H9 (cell line): Measurements from ENCODE around the gene EFCAB5. TPM values are rescaled to one million over a fixed set of nuclear protein-coding genes. Genes with fewer than 3 reads are reported as not detected.
A peak's percentile ranks its signal among the peaks of the same experiment; 100 is the strongest.

Experiments used
- DNase-seq: peaks from one replicate; pipeline ENCODE4 v3.0.0-alpha.2; 2017
- H2AFZ ChIP-seq: one replicate; pipeline ENCODE4 v1.6.1; 2013; ENCODE audit warnings: mild to moderate bottlenecking, low read length, control low read depth, moderate library complexity
- H2AK5ac ChIP-seq: 2 replicates; pipeline ENCODE4 v1.6.1; 2013; ENCODE audit warnings: low read length, control low read depth, mixed read lengths; ENCODE audit not compliant: insufficient read length
- H2BK120ac ChIP-seq: one replicate; pipeline ENCODE4 v1.6.1; 2013; ENCODE audit warnings: low read depth, mild to moderate bottlenecking, low read length, control low read depth, inconsistent platforms; ENCODE audit not compliant: poor library complexity, severe bottlenecking
- H2BK12ac ChIP-seq: 2 replicates; pipeline ENCODE4 v1.6.1; 2013; ENCODE audit warnings: low read length, control low read depth, mixed read lengths, low read depth; ENCODE audit not compliant: insufficient read length
- H2BK15ac ChIP-seq: 2 replicates; pipeline ENCODE4 v1.6.1; 2013; ENCODE audit warnings: low read depth, low read length, control low read depth
- H2BK20ac ChIP-seq: one replicate; pipeline ENCODE4 v1.6.1; 2013; ENCODE audit warnings: low read depth, mild to moderate bottlenecking, low read length, control low read depth, inconsistent platforms; ENCODE audit not compliant: poor library complexity, severe bottlenecking
- H2BK5ac ChIP-seq: 2 replicates; pipeline ENCODE4 v1.6.1; 2013; ENCODE audit warnings: low read length, control low read depth, mixed read lengths; ENCODE audit not compliant: insufficient read length
- H3K14ac ChIP-seq: 2 replicates; pipeline ENCODE4 v1.6.1; 2013; ENCODE audit warnings: low read length, control low read depth; ENCODE audit not compliant: insufficient read depth
- H3K18ac ChIP-seq: 2 replicates; pipeline ENCODE4 v1.6.1; 2013; ENCODE audit warnings: low read depth, mild to moderate bottlenecking, mixed read lengths, low read length, control low read depth; ENCODE audit not compliant: insufficient read length
- H3K23ac ChIP-seq: 2 replicates; pipeline ENCODE4 v1.6.1; 2013; ENCODE audit warnings: low read length, control low read depth, mixed read lengths, low read depth; ENCODE audit not compliant: insufficient read length
- H3K23me2 ChIP-seq: 2 replicates; pipeline ENCODE4 v1.6.1; 2013; ENCODE audit warnings: low read depth, mild to moderate bottlenecking, mixed read lengths, low read length, control low read depth; ENCODE audit not compliant: insufficient read length, poor library complexity, severe bottlenecking
- H3K27ac ChIP-seq: 2 replicates; pipeline ENCODE4 v1.5.1; 2013; ENCODE audit warnings: low read length, control low read depth, mixed read lengths, low read depth; ENCODE audit not compliant: insufficient read length
- H3K27me3 ChIP-seq: 2 replicates; pipeline ENCODE4 v1.6.1; 2013; ENCODE audit warnings: low read length, control low read depth, inconsistent platforms; ENCODE audit not compliant: insufficient read depth
- H3K4ac ChIP-seq: 2 replicates; pipeline ENCODE4 v1.6.1; 2013; ENCODE audit warnings: low read depth, mild to moderate bottlenecking, control low read depth, inconsistent platforms, low read length, moderate library complexity
- H3K4me1 ChIP-seq: 2 replicates; pipeline ENCODE4 v1.6.1; 2013; ENCODE audit warnings: low read length, control low read depth, inconsistent platforms; ENCODE audit not compliant: insufficient read depth
- H3K4me2 ChIP-seq: 2 replicates; pipeline ENCODE4 v1.6.1; 2013; ENCODE audit warnings: low read length, control low read depth, mixed read lengths; ENCODE audit not compliant: insufficient read length, insufficient read depth
- H3K56ac ChIP-seq: 2 replicates; pipeline ENCODE4 v1.6.1; 2013; ENCODE audit warnings: low read depth, mild to moderate bottlenecking, mixed read lengths, low read length, control low read depth; ENCODE audit not compliant: insufficient read length
- H3K79me1 ChIP-seq: 2 replicates; pipeline ENCODE4 v1.6.1; 2013; ENCODE audit warnings: low read depth, mild to moderate bottlenecking, moderate library complexity, low read length, control low read depth, inconsistent platforms; ENCODE audit not compliant: insufficient read depth, poor library complexity, severe bottlenecking
- H3K79me2 ChIP-seq: 2 replicates; pipeline ENCODE4 v1.6.1; 2013; ENCODE audit warnings: low read length, control low read depth, inconsistent platforms; ENCODE audit not compliant: insufficient read depth
- H3K9ac ChIP-seq: 2 replicates; pipeline ENCODE4 v1.6.1; 2013; ENCODE audit warnings: low read length, control low read depth, mixed read lengths; ENCODE audit not compliant: insufficient read length; ENCODE audit errors: extremely low read depth
- H3K9me3 ChIP-seq: one replicate; pipeline ENCODE4 v1.6.1; 2013; ENCODE audit warnings: low read depth, low read length, inconsistent platforms; ENCODE audit not compliant: control insufficient read depth
- H3T11ph ChIP-seq: one replicate; pipeline ENCODE4 v1.6.1; 2013; ENCODE audit warnings: mild to moderate bottlenecking, low read length, control low read depth, inconsistent platforms
- H4K20me1 ChIP-seq: one replicate; pipeline ENCODE4 v1.6.1; 2013; ENCODE audit not compliant: control insufficient read depth, insufficient read length, insufficient read depth
- H4K5ac ChIP-seq: 2 replicates; pipeline ENCODE4 v1.6.1; 2013; ENCODE audit warnings: low read depth, mild to moderate bottlenecking, mixed read lengths, low read length, control low read depth; ENCODE audit not compliant: insufficient read length
- H4K8ac ChIP-seq: replicated peaks from 2 replicates; pipeline ENCODE4 v1.6.1; 2013; ENCODE audit warnings: low read length, control low read depth, mixed read lengths, low read depth; ENCODE audit not compliant: insufficient read length
- H4K91ac ChIP-seq: 2 replicates; pipeline ENCODE4 v1.6.1; 2013; ENCODE audit warnings: low read depth, mild to moderate bottlenecking, moderate library complexity, mixed read lengths, low read length, control low read depth; ENCODE audit not compliant: insufficient read length
- H3K27ac Mint-ChIP-seq, 3 experiments: 2 replicates in 2 of 3; 3 replicates in 1 of 3; pipeline ENCODE4 v1.8.0; 2020 to 2021; ENCODE audit warnings: mixed read lengths in 3 of 3, mild to moderate bottlenecking in 1 of 3, moderate library complexity in 1 of 3
- H3K27me3 Mint-ChIP-seq: 2 replicates; pipeline ENCODE4 v1.8.0; 2021; ENCODE audit warnings: low read depth, mild to moderate bottlenecking, moderate library complexity, mixed read lengths
- H3K36me3 Mint-ChIP-seq, 3 experiments: 2 replicates in 2 of 3; 3 replicates in 1 of 3; pipeline ENCODE4 v1.8.0; 2020 to 2021; ENCODE audit warnings: low read depth in 3 of 3, mixed read lengths in 3 of 3; ENCODE audit not compliant: insufficient read depth in 1 of 3
- H3K4me1 Mint-ChIP-seq, 2 experiments: 2 replicates each; pipeline ENCODE4 v1.8.0; 2020; ENCODE audit warnings: mixed read lengths in 2 of 2
- H3K4me3 Mint-ChIP-seq, 2 experiments: 2 replicates in 1 of 2; 3 replicates in 1 of 2; pipeline ENCODE4 v1.8.0; 2020 to 2021; ENCODE audit warnings: mild to moderate bottlenecking in 2 of 2, mixed read lengths in 2 of 2, moderate library complexity in 1 of 2
- H3K9me3 Mint-ChIP-seq, 2 experiments: 2 replicates in 1 of 2; 3 replicates in 1 of 2; pipeline ENCODE4 v1.8.0; 2020; ENCODE audit warnings: mild to moderate bottlenecking in 2 of 2, mixed read lengths in 2 of 2, moderate library complexity in 1 of 2
- WGBS: extraction: QIAGEN DNeasy Blood & Tissue Kit; methylation state at CpG from one replicate; pipeline ENCODE4 v1.1.7; 2013; ENCODE audit warnings: missing lambda C conversion rate, low lambda C conversion rate, mixed read lengths; ENCODE audit not compliant: insufficient read length; ENCODE audit errors: extremely low coverage; 5-methylcytosine and 5-hydroxymethylcytosine counted together
- total RNA-seq: library from RNA; stranded (reverse); gene quantifications from 2 replicates; pipeline ENCODE4 v1.2.1, GENCODE V29; 2021
- TF ChIP-seq, protein P1 (sequence below): fragments of 200-600 bp; sonication (generic); conservative IDR thresholded peaks from 3 replicates; pipeline ENCODE4 v1.8.0; 2021; ENCODE audit warnings: antibody characterized with exemption, mild to moderate bottlenecking

The EFCAB5 gene
- total RNA-seq, 1 experiment from 2014 or later, result not detected

DNA sequence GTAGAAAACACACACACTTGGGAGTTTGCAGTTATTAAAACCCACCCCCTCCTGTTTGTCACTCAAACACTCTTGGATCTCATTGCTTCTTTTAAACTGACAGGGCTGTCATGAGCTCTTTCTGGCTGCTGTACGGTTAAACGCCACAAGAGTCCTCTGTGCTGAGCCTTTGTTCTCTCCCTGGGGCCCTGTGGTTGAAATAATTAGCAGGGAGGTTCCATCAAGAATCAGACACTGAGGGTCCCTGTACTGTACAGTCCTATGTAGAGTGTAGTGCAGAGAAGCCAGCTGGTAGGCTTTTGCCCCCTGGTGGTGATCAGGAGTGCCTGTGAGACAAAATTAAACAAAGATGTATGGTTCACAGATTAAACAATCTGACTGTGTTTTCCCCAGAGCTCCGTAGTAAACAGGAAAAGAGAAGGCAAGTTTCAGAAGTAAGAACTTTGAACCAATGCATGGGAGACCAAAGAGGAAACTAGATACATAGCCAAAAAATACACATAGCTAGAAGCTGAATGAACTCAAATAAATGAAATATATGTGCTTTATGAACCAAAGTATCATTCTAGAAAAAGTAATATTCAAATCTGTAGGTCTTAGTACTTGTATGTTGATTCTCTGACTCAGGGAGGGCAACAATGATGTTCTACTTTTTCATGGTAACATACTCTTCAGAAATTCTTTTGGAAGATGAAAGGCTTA is 10.1 kb upstream of the EFCAB5 start:
- no peak overlapping the region for H3K9ac ChIP-seq
- peak overlapping the region; percentile 76 for H3K4me2 ChIP-seq
- no peak overlapping the region for H3K4ac ChIP-seq
- Mint-ChIP-seq H3K9me3 (no peaks in the 10 kb centered on the region; a peak in 1 of 5 replicates), H3K27ac (no peak overlapping the region), H3K4me1 (peaks cover 4 to 9% of the 10 kb centered on the region in 2 experiments), H3K27me3 (peaks cover 2% of the 10 kb centered on the region; the same call in 1 of the 2 replicates), H3K36me3 (no peaks in the 10 kb centered on the region), H3K4me3 (no peak overlapping the region)
- no peak overlapping the region for H2BK120ac ChIP-seq
- no peaks in the 10 kb centered on the region for H4K20me1 ChIP-seq
- H3K23me2 ChIP-seq, result peaks cover 11% of the 10 kb centered on the region
- H3K79me1 ChIP-seq, result no peaks in the 10 kb centered on the region
- WGBS, result no CpG with 5 or more reads among the region's 3 CpGs
- no peaks in the 10 kb centered on the region for H3K9me3 ChIP-seq
- H2BK15ac ChIP-seq, result no peak overlapping the region
- no peak overlapping the region for H2AFZ ChIP-seq
- no peak overlapping the region for H2BK20ac ChIP-seq
- H3T11ph ChIP-seq, result no peak overlapping the region
- H3K18ac ChIP-seq, result no peak overlapping the region
- H4K5ac ChIP-seq, result no peak overlapping the region
- TF ChIP-seq, protein P1, sequence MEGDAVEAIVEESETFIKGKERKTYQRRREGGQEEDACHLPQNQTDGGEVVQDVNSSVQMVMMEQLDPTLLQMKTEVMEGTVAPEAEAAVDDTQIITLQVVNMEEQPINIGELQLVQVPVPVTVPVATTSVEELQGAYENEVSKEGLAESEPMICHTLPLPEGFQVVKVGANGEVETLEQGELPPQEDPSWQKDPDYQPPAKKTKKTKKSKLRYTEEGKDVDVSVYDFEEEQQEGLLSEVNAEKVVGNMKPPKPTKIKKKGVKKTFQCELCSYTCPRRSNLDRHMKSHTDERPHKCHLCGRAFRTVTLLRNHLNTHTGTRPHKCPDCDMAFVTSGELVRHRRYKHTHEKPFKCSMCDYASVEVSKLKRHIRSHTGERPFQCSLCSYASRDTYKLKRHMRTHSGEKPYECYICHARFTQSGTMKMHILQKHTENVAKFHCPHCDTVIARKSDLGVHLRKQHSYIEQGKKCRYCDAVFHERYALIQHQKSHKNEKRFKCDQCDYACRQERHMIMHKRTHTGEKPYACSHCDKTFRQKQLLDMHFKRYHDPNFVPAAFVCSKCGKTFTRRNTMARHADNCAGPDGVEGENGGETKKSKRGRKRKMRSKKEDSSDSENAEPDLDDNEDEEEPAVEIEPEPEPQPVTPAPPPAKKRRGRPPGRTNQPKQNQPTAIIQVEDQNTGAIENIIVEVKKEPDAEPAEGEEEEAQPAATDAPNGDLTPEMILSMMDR, result peak; percentile 83
- H3K27me3 ChIP-seq, result no peaks in the 10 kb centered on the region
- H3K27ac ChIP-seq, result no peak overlapping the region
- no peak overlapping the region for H3K56ac ChIP-seq
- peak; percentile 56 for DNase-seq
- H2AK5ac ChIP-seq, result no peak overlapping the region
- H2BK12ac ChIP-seq, result no peak overlapping the region
- H3K4me1 ChIP-seq, result peaks cover 2% of the 10 kb centered on the region; the same call in 1 of the 2 replicates
- H3K23ac ChIP-seq, result no peak overlapping the region
- H4K91ac ChIP-seq, result no peak overlapping the region
- peaks cover 2% of the 10 kb centered on the region; the same call in 1 of the 2 replicates for H3K79me2 ChIP-seq
- no peak overlapping the region for H4K8ac ChIP-seq
- no peak overlapping the region for H2BK5ac ChIP-seq
- no peak overlapping the region for H3K14ac ChIP-seq
